Measurements from ENCODE around the gene MORN1.

Gene MORN1

GRCh38 chr1:2320760-2321667 lies 70.3 kb downstream of the MORN1 start:
- no peak for DNase-seq (ENCODE audit: low read depth in 3 of 3)

GRCh38 chr1:2320006-2320405 lies 71.3 kb downstream of the MORN1 start:
- no peak for DNase-seq (ENCODE audit: low read depth in 3 of 3)

- DNase-seq (ENCODE audit: low read depth in 3 of 3) = no peak
These were observed 72.1 kb downstream of the MORN1 start for GRCh38 chr1:2319291-2319690.

GRCh38 chr1:2318314-2319278 lies 72.8 kb downstream of the MORN1 start:
- no peak for DNase-seq (ENCODE audit: low read depth in 3 of 3)

DNA sequence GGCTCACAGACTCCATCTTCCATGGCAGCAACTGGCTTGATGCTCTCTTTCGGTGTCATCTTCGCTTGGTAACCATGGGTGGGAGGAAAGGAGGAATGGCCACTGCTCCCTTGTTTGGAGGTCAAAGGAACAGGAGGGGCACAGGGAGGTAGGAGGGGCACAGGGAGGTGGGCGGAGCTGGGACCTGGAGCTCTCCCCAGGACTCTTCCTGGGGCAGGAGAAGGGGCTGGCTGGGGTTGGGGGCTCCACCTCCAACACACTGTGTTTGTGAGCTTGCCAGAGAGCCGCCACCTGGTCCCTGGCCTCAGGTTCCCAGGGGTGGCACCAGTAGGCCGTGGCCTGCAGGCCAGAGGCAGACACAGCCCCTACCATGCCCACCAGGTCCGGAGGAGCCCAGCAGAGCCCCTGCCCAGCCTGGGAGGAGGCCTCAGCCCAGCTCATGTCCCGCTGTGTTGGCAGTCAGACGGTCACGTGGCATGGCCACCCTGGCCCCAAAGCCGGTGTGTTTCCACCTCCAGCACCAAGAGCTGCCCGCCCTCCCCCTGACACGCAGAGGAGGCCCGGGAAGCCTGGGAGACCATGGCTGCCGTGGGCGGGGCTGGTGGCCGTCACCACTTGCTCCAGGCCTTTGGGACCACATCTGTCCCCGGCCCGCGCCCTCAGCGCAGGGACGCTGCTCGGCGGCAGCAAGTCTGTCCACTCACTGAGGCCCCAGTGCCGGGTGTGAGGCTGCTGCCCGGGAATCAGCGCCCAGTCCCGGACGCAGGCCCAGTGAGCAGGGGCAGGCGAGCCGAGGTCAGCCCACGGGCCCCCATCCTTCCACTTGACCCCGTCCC lies 73.9 kb downstream of the MORN1 start:
- DNase-seq (ENCODE audit: low read depth in 3 of 3) = no peak

- DNase-seq (ENCODE audit: low read depth in 3 of 3) = no peak
These were observed 74.8 kb downstream of the MORN1 start for GRCh38 chr1:2316451-2316961.

- DNase-seq (ENCODE audit: low read depth in 3 of 3) = no peak
These were observed 75.5 kb downstream of the MORN1 start for GRCh38 chr1:2315674-2316450.

GRCh38 chr1:2314803-2315673 lies 76.3 kb downstream of the MORN1 start:
- no peak for DNase-seq (ENCODE audit: low read depth in 3 of 3)

DNA sequence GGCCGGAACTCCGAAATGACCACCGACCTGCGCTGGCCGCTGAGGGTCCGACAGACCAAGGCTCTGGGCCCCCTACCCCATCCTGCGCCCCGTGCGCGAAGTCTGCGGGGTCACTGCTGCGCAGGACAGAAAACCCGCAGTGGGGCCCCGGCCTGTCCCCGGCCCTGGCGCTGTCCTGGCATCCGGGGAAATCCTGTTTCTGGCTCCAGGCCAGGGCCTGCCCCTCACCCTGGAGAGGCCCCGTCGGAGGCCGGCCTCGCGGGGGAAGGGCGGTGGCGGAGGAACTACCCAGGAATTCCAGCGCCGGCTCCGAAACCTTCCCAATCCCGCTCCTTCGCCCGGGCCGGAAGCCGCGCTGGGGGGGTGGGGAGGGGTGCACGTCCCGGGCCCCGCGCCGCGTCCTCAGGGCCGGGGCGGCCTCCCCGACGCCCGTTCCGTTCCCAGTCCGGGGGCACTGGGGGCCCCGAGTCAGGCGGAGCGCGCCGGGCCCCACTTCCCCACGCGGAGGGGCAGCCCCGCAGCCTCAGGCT lies 77.0 kb downstream of the MORN1 start:
- no peak for DNase-seq (ENCODE audit: low read depth in 3 of 3)

- DNase-seq (ENCODE audit: low read depth in 3 of 3) = no peak
These were observed 77.6 kb downstream of the MORN1 start for GRCh38 chr1:2313651-2314261.

- DNase-seq (ENCODE audit: low read depth in 3 of 3) = no peak
These were observed 78.6 kb downstream of the MORN1 start for GRCh38 chr1:2312515-2313301.

DNA sequence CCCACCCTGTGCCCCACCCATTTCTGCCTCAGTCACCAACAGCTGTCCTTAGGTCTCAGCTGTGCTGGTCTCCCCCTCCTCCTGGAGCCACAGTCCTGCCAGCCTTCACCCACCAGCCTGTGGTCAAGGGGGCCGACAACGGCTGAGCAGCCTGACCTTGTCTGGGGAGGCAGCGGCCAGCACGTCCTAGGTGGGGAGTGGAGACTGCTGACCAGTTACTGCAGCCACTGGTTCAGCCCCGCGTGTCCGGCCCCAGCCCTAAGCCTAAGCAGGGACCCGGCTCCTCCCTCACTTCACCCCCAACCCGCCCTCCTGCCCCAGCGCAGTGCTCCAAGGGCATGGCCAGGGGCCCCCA lies 79.2 kb downstream of the MORN1 start:
- no peak for DNase-seq (ENCODE audit: low read depth in 3 of 3)

DNA sequence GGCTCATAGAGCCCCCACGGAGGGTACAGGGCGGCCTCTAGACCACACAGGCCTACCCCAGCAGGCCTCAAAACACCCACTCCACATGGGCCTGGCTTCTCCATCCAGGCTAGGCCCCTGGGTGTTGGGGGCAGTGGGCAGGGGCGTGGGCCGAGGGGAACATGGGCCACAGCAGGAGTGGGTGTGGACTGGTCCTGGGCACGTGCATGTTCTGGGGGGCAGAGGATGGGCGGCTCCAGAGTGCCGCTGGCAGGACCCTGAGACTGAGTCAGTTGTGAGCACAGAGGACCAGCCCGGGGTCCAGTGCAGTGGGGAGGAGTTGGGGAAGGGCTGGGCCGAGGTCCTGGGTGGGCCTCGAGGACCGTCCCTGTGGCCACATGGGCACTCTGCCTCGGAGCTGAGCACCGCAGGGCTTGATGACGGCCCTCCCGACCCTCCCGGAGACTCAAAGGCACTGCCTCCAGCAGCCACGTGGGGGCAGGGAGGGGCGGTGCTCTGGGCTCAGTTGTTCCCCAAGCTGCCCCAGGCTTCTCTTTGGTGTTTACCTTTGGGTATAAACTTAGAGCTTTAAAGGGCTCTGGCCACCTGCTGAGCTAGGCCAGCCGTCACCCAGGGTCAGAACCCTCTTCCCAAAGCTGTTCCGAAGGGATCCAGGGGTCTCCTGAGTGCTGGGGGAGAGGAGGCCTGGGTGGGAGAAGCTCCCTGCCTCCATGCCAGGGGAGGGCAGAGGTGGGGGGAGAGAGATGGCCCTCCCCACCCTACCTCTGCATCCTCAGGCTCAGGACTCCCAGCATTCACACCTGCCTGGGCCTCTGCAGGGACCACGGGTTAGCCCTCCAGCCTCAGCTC lies 79.9 kb downstream of the MORN1 start:
- peak; percentile 38 to 52 (median 38) for DNase-seq (ENCODE audit: low read depth in 3 of 3)

- no peak for DNase-seq (ENCODE audit: low read depth in 3 of 3)
These were observed 80.8 kb downstream of the MORN1 start for GRCh38 chr1:2310332-2311183.

DNA sequence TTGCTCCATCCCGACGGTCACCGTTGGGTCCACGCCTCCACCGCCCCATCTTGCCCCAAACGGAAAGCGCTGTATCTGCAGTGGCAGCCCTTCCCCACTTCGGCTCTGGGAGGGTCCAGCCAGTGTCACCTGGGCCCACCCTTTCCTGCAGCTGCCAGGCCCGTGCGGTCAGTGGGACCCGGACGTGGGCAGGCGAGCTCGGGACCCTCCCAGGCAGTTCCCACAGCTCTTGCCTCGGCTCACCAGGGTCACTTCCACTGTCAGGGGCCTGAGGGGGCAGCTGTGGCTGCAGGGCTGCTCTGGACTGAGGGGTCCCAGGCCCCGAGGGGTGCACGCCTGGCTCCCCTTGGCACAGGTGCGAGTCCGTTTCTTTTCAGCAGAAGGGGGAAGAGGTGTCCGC lies 82.5 kb downstream of the MORN1 start:
- DNase-seq (ENCODE audit: low read depth in 3 of 3) = no peak

- DNase-seq (ENCODE audit: low read depth in 3 of 3) = no peak
These were observed 83.4 kb downstream of the MORN1 start for GRCh38 chr1:2307972-2308371.
